ENCODE measurements around the gene PNMA1. TPM values are rescaled to one million over a fixed set of nuclear protein-coding genes. Genes with fewer than 3 reads are reported as not detected.
"Not testable (repeated sequence)": the region's sequence is repeated elsewhere in the genome, so short reads cannot be mapped to it uniquely, and the experiment has no call there.

Gene PNMA1
- total RNA-seq, 1 donor from 2014 or later, result 59.0 TPM

DNA sequence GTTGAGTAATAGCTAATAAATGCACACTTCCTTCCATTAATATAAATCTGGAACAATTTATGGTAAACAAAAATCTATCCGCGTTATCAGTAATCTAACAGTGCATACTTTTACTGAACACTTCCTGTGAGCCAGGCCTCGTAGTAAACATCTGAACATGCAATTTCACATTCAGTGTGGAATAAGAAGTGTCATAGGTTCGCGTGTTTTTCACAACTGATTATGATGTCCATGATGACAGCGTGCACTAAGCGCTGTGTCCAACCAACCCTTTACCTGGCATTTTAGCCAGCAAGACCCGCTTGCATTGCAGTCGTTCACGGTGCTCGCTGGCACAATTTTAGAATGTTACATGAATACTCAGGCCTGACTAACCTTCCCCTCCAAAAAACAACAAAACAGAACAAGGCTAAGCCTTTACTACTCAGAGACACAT, 2.1 kb downstream of the PNMA1 start:
- Mint-ChIP-seq H3K4me1 (ENCODE audit: low read depth) (peaks cover 28% of the 10 kb centered on the region), H3K27me3 (no peaks in the 10 kb centered on the region), H3K27ac (peak overlapping the region; percentile 96), H3K36me3 (ENCODE audit: insufficient read depth) (peaks cover 8% of the 10 kb centered on the region), H3K9me3 (ENCODE audit: low read depth) (no peaks in the 10 kb centered on the region), H3K4me3 (ENCODE audit: low read depth) (peak overlapping the region; percentile 94)
- TF ChIP-seq, protein P1, sequence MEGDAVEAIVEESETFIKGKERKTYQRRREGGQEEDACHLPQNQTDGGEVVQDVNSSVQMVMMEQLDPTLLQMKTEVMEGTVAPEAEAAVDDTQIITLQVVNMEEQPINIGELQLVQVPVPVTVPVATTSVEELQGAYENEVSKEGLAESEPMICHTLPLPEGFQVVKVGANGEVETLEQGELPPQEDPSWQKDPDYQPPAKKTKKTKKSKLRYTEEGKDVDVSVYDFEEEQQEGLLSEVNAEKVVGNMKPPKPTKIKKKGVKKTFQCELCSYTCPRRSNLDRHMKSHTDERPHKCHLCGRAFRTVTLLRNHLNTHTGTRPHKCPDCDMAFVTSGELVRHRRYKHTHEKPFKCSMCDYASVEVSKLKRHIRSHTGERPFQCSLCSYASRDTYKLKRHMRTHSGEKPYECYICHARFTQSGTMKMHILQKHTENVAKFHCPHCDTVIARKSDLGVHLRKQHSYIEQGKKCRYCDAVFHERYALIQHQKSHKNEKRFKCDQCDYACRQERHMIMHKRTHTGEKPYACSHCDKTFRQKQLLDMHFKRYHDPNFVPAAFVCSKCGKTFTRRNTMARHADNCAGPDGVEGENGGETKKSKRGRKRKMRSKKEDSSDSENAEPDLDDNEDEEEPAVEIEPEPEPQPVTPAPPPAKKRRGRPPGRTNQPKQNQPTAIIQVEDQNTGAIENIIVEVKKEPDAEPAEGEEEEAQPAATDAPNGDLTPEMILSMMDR (IDR thresholded peaks at IDR 0.05; ENCODE audit: unreplicated experiment), result no peak
- no peak for DNase-seq (ENCODE audit: low spot score, unreplicated experiment)

DNA sequence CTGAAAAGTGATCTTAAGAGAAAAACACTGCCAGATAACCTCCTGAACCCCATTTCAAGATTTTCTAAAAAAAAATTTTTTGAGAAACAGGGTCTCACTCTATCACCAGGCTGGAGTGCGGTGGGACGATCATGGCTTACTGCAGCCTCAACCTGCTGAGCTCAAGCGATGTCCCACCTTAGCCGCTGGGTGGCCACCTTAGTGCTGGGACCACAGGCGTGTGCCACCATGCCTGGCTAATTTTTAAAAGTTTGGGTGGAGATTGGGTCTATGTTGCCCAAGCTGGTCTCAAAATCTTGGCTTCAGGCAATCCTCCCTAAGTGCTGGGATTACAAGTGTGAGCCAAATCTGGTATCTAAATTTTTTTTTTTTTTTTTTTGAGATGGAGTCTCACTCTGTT, 3.4 kb downstream of the PNMA1 start:
- Mint-ChIP-seq H3K9me3 (ENCODE audit: low read depth) (no peaks in the 10 kb centered on the region), H3K27me3 (no peaks in the 10 kb centered on the region), H3K4me1 (ENCODE audit: low read depth) (peaks cover 27% of the 10 kb centered on the region), H3K4me3 (ENCODE audit: low read depth) (peak overlapping the region; percentile 15), H3K36me3 (ENCODE audit: insufficient read depth) (peaks cover 6% of the 10 kb centered on the region), H3K27ac (no peak overlapping the region)
- DNase-seq (ENCODE audit: low spot score, unreplicated experiment), result no peak
- TF ChIP-seq, protein P1 (IDR thresholded peaks at IDR 0.05; ENCODE audit: unreplicated experiment), result peak; percentile 19

GRCh38 chr14:73709904-73710469, 4.2 kb downstream of the PNMA1 start:
- no peak overlapping the region for H3K4me3 Mint-ChIP-seq (ENCODE audit: low read depth)
- TF ChIP-seq, protein P1 (IDR thresholded peaks at IDR 0.05; ENCODE audit: unreplicated experiment), result no peak
- H3K27me3 Mint-ChIP-seq, result no peaks in the 10 kb centered on the region
- no peak for DNase-seq (ENCODE audit: low spot score, unreplicated experiment)
- H3K27ac Mint-ChIP-seq, result no peak overlapping the region
- H3K9me3 Mint-ChIP-seq (ENCODE audit: low read depth), result no peaks in the 10 kb centered on the region
- peaks cover 4% of the 10 kb centered on the region for H3K36me3 Mint-ChIP-seq (ENCODE audit: insufficient read depth)
- H3K4me1 Mint-ChIP-seq (ENCODE audit: low read depth), result peaks cover 29% of the 10 kb centered on the region

DNA sequence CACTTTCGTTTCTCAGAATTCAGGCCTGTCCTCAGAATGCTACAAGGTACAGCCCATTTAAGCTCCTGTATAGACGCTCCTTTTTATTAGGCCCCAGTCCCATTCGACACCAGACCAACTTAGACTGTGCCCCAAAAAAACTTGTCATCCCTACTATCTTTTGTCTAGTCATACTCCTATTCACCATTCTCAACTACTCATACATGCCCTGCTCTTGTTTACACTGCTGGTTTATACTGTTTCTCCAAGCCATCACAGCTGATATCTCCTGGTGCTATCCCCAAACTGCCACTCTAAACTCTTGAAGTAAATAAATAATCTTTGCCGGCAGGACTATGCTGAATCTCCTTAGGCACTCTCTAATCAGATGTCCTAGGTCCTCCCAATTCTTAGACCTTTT, 6.1 kb downstream of the PNMA1 start:
- not testable (repeated sequence) for H3K27ac Mint-ChIP-seq; H3K9me3 Mint-ChIP-seq (ENCODE audit: low read depth); H3K4me3 Mint-ChIP-seq (ENCODE audit: low read depth); DNase-seq (ENCODE audit: low spot score, unreplicated experiment); H3K27me3 Mint-ChIP-seq
- Mint-ChIP-seq H3K36me3 (ENCODE audit: insufficient read depth) (peaks cover 15% of the 10 kb centered on the region), H3K4me1 (ENCODE audit: low read depth) (peaks cover 22% of the 10 kb centered on the region)

- no peak for DNase-seq (ENCODE audit: low spot score, unreplicated experiment)
- TF ChIP-seq, protein P1 (IDR thresholded peaks at IDR 0.05; ENCODE audit: unreplicated experiment), result no peak
- H3K4me3 Mint-ChIP-seq (ENCODE audit: low read depth), result no peak overlapping the region
- no peaks in the 10 kb centered on the region for H3K27me3 Mint-ChIP-seq
- peaks cover 3% of the 10 kb centered on the region for H3K9me3 Mint-ChIP-seq (ENCODE audit: low read depth)
- peaks cover 23% of the 10 kb centered on the region for H3K36me3 Mint-ChIP-seq (ENCODE audit: insufficient read depth)
- H3K27ac Mint-ChIP-seq, result no peak overlapping the region
- peaks cover 12% of the 10 kb centered on the region for H3K4me1 Mint-ChIP-seq (ENCODE audit: low read depth)
These were observed 13.9 kb downstream of the PNMA1 start for GRCh38 chr14:73700325-73700724.

Measured in progenitor cell of endocrine pancreas (in vitro differentiated cells).